Chondrocyte (in vitro differentiated cells): Measurements from ENCODE around the gene B3GAT3. TPM values are rescaled to one million over a fixed set of nuclear protein-coding genes. Genes with fewer than 3 reads are reported as not detected.
A peak's percentile ranks its signal among the peaks of the same experiment; 100 is the strongest.

Experiments used
- DNase-seq: peaks from one replicate; pipeline ENCODE4 v3.0.0; 2021; ENCODE audit warnings: mixed read lengths, low spot score
- H3K27ac Mint-ChIP-seq: one replicate; pipeline ENCODE4 v1.8.0; 2021; ENCODE audit warnings: mild to moderate bottlenecking, moderate library complexity, mixed read lengths; ENCODE audit not compliant: unreplicated experiment
- H3K27me3 Mint-ChIP-seq: 2 replicates; pipeline ENCODE4 v1.8.0; 2021; ENCODE audit warnings: low read depth, mixed read lengths
- H3K36me3 Mint-ChIP-seq: 2 replicates; pipeline ENCODE4 v1.8.0; 2021; ENCODE audit warnings: low read depth, mixed read lengths
- H3K4me1 Mint-ChIP-seq: 2 replicates; pipeline ENCODE4 v1.8.0; 2021; ENCODE audit warnings: low read depth, mild to moderate bottlenecking, mixed read lengths
- H3K4me3 Mint-ChIP-seq: one replicate; pipeline ENCODE4 v1.8.0; 2021; ENCODE audit warnings: mild to moderate bottlenecking, moderate library complexity, mixed read lengths; ENCODE audit not compliant: unreplicated experiment
- H3K9me3 Mint-ChIP-seq: 2 replicates; pipeline ENCODE4 v1.8.0; 2021; ENCODE audit warnings: low read depth, mixed read lengths
- total RNA-seq: library from RNA; stranded (reverse); gene quantifications from 3 replicates; pipeline ENCODE4 v1.2.1, GENCODE V29; 2021
- TF ChIP-seq, protein P1 (sequence below): fragments of 200-600 bp; sonication (generic); IDR thresholded peaks from 2 replicates; pipeline ENCODE4 v1.5.0; 2021; ENCODE audit warnings: antibody characterized with exemption, mild to moderate bottlenecking, moderate library complexity

B3GAT3 gene
- total RNA-seq, 1 donor from 2014 or later, result 37.7 TPM

DNA sequence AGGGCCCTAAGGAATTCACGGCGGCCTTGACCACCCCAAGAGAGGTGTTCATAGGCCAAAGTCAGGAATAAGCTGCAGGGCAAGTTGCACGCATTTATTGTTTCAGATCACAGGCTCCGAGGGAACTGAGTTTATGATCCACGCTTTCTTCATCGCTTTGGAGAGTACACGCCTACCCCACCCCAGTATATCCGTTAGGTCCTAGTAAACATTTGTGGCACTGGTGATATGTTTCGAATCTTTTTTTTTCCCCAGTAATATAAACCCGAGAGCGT, 23.8 kb upstream of the B3GAT3 start:
- TF ChIP-seq, protein P1, sequence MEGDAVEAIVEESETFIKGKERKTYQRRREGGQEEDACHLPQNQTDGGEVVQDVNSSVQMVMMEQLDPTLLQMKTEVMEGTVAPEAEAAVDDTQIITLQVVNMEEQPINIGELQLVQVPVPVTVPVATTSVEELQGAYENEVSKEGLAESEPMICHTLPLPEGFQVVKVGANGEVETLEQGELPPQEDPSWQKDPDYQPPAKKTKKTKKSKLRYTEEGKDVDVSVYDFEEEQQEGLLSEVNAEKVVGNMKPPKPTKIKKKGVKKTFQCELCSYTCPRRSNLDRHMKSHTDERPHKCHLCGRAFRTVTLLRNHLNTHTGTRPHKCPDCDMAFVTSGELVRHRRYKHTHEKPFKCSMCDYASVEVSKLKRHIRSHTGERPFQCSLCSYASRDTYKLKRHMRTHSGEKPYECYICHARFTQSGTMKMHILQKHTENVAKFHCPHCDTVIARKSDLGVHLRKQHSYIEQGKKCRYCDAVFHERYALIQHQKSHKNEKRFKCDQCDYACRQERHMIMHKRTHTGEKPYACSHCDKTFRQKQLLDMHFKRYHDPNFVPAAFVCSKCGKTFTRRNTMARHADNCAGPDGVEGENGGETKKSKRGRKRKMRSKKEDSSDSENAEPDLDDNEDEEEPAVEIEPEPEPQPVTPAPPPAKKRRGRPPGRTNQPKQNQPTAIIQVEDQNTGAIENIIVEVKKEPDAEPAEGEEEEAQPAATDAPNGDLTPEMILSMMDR, result no peak
- H3K27ac Mint-ChIP-seq, result peak overlapping the region; percentile 95
- no peaks in the 10 kb centered on the region for H3K27me3 Mint-ChIP-seq
- DNase-seq, result no peak
- peak overlapping the region; percentile 98 for H3K4me3 Mint-ChIP-seq
- no peaks in the 10 kb centered on the region for H3K9me3 Mint-ChIP-seq
- H3K4me1 Mint-ChIP-seq, result peaks cover 16% of the 10 kb centered on the region
- peaks cover 5% of the 10 kb centered on the region for H3K36me3 Mint-ChIP-seq

DNA sequence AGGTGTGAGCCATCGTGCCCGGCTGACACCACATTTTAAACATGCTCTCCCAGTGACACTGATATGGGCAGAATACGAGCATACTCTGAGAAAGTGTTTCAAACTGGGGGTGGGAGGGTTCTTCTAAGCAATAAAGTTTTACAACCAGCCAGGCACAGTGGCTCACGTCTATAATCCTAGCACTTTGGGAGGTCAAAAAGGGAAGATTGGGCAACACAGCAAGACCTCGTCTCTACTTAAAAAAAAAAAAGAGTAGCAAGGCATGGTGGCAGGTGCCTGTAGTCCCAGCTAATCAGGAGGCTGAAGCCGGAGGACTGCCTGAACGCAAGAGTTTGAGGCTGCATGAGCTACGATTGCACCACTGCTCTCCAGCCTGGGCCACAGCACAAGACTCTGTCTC, 22.4 kb upstream of the B3GAT3 start:
- Mint-ChIP-seq H3K4me1 (peaks cover 21% of the 10 kb centered on the region), H3K36me3 (peaks cover 7% of the 10 kb centered on the region), H3K27me3 (no peaks in the 10 kb centered on the region), H3K9me3 (no peaks in the 10 kb centered on the region), H3K4me3 (no peak overlapping the region), H3K27ac (peak overlapping the region; percentile 49)
- DNase-seq, result no peak
- TF ChIP-seq, protein P1, result no peak

DNA sequence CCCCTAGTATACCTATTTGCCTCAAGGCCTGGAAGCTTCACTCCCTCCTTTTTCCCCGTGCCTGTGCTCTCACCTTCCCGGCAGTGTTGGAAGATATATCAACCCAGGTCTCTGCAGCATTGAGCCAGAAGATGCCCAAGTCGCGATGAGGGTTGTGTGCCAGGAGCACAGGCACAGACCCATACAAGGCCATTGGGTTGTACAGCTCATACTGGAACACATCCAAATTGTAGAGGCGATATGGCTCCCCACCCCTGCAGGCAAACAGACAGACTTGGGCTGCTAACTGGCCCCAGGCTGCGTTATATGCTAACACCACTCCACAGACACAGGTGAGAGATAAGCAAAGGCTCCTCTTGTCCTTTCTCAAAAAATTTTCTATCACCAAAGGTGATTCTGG, 10.7 kb upstream of the B3GAT3 start:
- peaks cover 49% of the 10 kb centered on the region for H3K36me3 Mint-ChIP-seq
- no peaks in the 10 kb centered on the region for H3K9me3 Mint-ChIP-seq
- peak overlapping the region; percentile 47 for H3K27ac Mint-ChIP-seq
- no peak for DNase-seq
- TF ChIP-seq, protein P1, result no peak
- H3K27me3 Mint-ChIP-seq, result no peaks in the 10 kb centered on the region
- no peak overlapping the region for H3K4me3 Mint-ChIP-seq
- H3K4me1 Mint-ChIP-seq, result no peaks in the 10 kb centered on the region

DNA sequence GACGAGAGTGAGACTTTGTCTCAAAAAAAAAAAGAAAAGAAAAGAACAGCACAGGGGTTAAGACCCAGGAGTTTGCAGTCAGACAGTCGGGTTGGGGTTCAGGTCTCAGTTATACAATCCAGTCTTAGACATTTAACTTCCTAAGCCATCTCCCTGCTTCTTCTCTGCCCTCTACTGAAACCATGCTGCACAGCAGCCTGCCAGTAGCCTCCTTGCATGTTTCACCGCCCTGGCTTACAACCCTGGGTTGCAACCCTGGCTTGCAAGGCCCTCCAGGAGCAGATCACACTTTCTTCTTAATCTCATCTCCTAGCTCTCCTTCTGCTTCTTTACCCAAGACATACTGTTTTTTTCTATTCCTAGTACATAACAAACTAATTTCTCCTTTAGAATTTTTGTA, 5.9 kb upstream of the B3GAT3 start:
- peaks cover 50% of the 10 kb centered on the region for H3K36me3 Mint-ChIP-seq
- no peak overlapping the region for H3K27ac Mint-ChIP-seq
- no peaks in the 10 kb centered on the region for H3K27me3 Mint-ChIP-seq

DNA sequence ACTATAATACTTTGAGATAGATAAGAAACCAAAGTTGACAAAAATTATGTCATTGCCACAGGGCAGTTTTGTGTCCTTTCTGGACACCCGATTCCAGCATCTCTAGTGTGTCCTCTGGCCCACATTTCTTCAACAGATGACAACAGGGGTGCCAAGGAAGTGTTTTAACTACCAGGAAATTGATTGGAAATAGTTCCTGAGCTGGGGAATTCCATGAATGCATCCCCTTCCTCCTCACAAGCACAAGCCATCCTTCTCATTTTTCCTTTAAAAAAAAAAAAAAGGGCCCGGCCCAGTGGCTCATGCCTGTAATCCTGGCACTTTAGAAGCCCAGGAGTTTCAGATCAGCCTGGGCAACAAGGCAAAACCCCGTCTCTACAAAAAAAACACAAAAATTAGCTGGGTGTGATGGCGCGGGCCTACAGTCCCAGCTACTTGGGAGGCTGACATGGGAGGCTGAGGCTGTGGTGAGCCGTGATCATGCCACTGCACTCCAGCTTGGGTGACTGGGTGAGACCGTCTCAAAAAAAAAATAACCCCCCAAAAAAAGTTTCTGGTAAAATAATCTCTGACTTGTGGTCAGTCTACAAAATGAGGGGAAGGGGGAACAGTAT, 797 bp upstream of the B3GAT3 start:
- peaks cover 20% of the 10 kb centered on the region for H3K4me1 Mint-ChIP-seq
- no peak for DNase-seq
- H3K9me3 Mint-ChIP-seq, result no peaks in the 10 kb centered on the region
- no peaks in the 10 kb centered on the region for H3K27me3 Mint-ChIP-seq
- peak overlapping the region; percentile 89 for H3K4me3 Mint-ChIP-seq
- TF ChIP-seq, protein P1, result no peak
- peak overlapping the region; percentile 96 for H3K27ac Mint-ChIP-seq
- peaks cover 23% of the 10 kb centered on the region for H3K36me3 Mint-ChIP-seq

More for the DNA sequence above, 5.9 kb upstream of the B3GAT3 start:
- Mint-ChIP-seq H3K9me3 (no peaks in the 10 kb centered on the region), H3K4me3 (no peak overlapping the region), H3K4me1 (no peaks in the 10 kb centered on the region)
- no peak for DNase-seq
- TF ChIP-seq, protein P1, result peak; percentile 27
